HG02981 (cell line): ENCODE results near the gene TNFSF10.

Experiments
- ATAC-seq: cut with Tn5 transposase; IDR thresholded peaks from one replicate; pipeline ENCODE4 v1.9.1; 2021; ENCODE audit warnings: mild to moderate bottlenecking, moderate library complexity; ENCODE audit not compliant: unreplicated experiment

TNFSF10 gene

DNA sequence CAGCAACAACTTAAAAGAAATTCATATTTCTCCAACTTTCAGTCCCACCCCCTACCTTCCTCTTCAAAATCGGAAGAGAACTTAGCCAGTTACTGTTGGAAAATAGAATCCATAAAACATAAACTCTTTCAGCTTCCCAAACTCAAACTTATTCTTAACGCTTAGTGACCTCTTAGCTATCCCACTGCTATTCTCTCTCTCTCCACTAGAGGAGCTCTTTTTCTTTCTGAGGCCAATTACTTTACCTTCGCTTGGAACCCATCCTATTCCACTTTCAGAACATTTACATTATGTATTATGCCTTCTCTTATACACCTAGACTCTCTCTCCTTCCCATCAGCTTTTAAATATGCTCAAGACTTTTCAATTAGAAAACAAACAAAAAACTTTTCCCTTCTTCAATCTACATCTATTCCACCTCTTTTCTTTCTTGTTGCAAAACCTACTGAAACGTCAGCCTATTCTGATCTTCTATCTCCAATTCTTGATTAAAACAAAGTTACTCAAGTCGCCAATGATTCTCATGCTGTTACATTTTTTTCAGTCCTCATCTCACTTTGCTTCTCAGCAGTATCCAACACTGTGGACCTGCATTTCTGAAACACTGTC lies 61.6 kb downstream of the TNFSF10 start:
- peak; percentile 53 for ATAC-seq

DNA sequence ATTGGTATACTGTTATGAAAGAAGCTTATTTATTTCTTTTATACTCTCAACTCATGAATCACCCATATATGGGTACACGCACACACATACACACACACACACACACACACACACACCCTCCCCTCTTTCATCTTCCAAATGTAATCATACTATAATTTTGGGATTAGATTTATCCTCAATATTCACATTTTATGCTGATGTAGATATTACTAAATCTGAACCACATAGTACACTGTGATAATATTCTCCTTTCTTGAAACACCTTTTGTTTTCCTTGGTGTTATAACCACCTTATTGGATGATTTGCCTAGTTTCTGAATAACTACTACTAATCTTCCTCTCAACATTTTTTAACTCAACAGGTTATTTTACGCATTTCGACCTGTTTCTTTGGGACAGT lies 66.8 kb downstream of the TNFSF10 start:
- ATAC-seq = no peak
